Muscle layer of duodenum (tissue), 2 donors: ENCODE data around the gene SORCS2.

Experiments used
- H3K27ac ChIP-seq: one replicate; pipeline ENCODE4 v1.7.0; 2013; ENCODE audit warnings: mild to moderate bottlenecking, low read length
- H3K27me3 ChIP-seq: one replicate; pipeline ENCODE4 v1.7.0; 2013; ENCODE audit warnings: low read depth, mild to moderate bottlenecking, control low read depth, low read length
- H3K36me3 ChIP-seq, 2 donors: one replicate each; pipeline ENCODE4 v1.7.0; 2013; ENCODE audit warnings: low read length in 2 of 2, control low read depth in 1 of 2, mild to moderate bottlenecking in 1 of 2; ENCODE audit not compliant: insufficient read depth in 2 of 2, control insufficient read depth in 1 of 2
- H3K4me1 ChIP-seq, 2 donors: one replicate each; pipeline ENCODE4 v1.7.0; 2013; ENCODE audit warnings: low read length in 2 of 2, mild to moderate bottlenecking in 2 of 2, control low read depth in 1 of 2, moderate library complexity in 1 of 2; ENCODE audit not compliant: insufficient read depth in 2 of 2, control insufficient read depth in 1 of 2
- H3K4me3 ChIP-seq, 2 donors: one replicate each; pipeline ENCODE4 v1.7.0; 2013; ENCODE audit warnings: low read length in 2 of 2, low read depth in 1 of 2, mild to moderate bottlenecking in 1 of 2
- H3K9me3 ChIP-seq, 2 donors: one replicate each; pipeline ENCODE4 v1.7.0; 2013; ENCODE audit warnings: low read length in 2 of 2, control low read depth in 1 of 2, mild to moderate bottlenecking in 1 of 2; ENCODE audit not compliant: control insufficient read depth in 1 of 2
- donor health status: healthy.

Gene SORCS2

DNA sequence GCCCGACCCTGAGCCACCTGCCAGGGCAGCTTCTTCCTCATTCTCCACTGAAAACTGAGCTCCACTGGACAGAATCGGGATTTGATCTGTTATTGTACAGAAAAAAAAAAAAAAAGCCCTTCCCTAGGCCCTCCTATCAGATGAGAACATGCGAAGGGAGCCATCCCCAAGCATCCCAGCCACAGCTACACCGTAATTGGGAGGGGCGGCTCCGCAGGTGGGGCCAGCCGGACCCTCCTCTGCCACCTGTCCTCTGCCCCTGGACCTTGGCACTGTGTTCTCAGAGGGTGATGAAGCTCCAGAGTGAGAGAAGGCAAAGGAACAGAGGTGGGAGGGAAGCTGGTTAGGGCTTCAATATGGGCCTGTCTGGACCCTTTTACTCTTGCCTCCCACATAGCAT, 482.4 kb downstream of the SORCS2 start:
- no peaks in the 10 kb centered on the region for H3K36me3 ChIP-seq
- no peak overlapping the region for H3K27ac ChIP-seq
- peaks cover 0 to 8% of the 10 kb centered on the region in 2 donors for H3K4me1 ChIP-seq
- H3K9me3 ChIP-seq = peaks cover 0 to 11% of the 10 kb centered on the region in 2 donors
- no peak overlapping the region for H3K4me3 ChIP-seq
- no peaks in the 10 kb centered on the region for H3K27me3 ChIP-seq

DNA sequence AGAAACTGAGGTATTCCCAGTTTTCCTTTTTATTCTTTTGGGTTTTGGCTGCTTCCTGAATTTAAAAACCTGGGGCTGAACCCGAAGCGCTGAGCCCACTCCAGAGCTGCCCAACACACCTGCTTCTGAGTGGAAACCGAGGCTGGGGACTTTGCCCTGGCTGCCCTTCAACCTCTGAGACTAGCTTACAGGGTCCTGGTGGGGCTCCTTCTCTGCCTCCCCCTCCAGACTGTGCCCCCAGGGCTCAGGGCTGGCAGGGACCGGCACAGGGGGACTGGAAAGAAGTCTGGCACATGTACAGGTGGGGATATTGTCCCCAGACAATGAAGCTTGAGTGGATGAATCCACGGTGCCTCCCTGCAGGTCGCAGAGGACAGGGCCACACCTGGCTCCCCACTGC, 482.8 kb downstream of the SORCS2 start:
- Histone ChIP-seq H3K4me3 (no peak overlapping the region), H3K4me1 (peaks cover 0 to 8% of the 10 kb centered on the region in 2 donors), H3K27ac (no peak overlapping the region), H3K9me3 (peaks cover 0 to 11% of the 10 kb centered on the region in 2 donors), H3K36me3 (no peaks in the 10 kb centered on the region), H3K27me3 (no peaks in the 10 kb centered on the region)

DNA sequence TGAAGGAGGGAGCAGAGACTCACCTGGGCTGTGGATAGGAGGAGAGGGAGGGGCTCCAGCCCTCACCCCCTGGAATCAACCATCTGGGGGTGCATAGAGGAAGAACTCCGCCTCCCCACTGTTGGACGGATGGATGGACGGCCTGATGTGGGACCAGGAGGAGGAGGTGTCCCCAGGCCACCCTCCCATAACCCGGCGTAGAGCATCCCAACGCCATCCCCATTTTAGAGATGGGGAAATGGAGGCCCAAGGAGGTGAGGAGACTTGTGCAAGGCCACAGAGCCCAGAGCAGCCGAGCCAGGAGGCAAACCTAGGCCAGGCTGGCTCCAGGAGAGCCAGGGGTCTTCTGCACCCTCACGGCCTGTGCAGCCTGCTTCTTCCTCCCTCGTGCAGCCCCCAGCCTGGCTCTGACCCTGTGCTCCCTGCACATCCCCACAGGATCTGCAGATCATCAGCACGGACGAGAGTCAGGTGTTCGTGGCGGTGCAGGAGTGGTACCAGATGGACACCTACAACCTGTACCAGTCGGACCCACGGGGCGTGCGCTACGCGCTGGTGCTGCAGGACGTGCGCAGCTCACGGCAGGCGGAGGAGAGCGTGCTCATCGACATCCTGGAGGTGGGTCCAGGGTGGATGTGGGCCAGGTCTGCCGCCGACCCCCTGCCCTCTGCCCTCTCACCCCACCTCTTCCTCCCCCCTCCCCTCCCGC, 483.4 kb downstream of the SORCS2 start:
- no peaks in the 10 kb centered on the region for H3K27me3 ChIP-seq
- no peak overlapping the region for H3K4me3 ChIP-seq
- H3K9me3 ChIP-seq = peaks cover 0 to 7% of the 10 kb centered on the region in 2 donors
- no peak overlapping the region for H3K27ac ChIP-seq
- no peaks in the 10 kb centered on the region for H3K36me3 ChIP-seq
- peaks cover 0 to 8% of the 10 kb centered on the region in 2 donors for H3K4me1 ChIP-seq

DNA sequence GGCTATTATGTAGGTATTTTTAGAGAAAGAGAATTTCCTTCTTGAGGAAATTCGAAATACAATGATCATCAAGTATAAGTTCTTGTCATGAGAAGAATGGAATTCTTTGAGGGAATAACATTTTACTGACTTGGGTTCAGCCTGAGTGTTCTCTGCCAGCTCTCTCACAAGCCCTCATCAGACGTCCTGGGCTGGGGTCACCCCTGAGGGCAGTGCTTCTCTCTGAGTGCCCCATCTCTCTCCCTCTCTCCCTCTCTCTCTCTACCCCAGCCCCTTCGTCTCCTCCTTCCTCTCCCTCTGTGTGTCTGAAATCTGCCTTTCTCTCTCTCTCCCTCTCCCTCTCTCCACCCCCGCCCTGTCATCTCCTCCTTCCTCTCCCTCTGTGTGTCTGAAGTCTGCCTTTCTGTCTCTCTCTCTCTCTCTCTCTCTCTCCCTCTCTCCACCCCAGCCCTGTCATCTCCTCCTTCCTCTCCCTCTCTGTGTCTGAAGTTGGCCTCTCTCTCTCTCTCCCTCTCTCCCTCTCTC, 484.1 kb downstream of the SORCS2 start:
- Histone ChIP-seq H3K36me3 (no peaks in the 10 kb centered on the region), H3K27me3 (no peaks in the 10 kb centered on the region), H3K4me3 (no peak overlapping the region), H3K9me3 (peaks cover under 1% of the 10 kb centered on the region in 2 donors), H3K4me1 (peaks cover 0 to 8% of the 10 kb centered on the region in 2 donors), H3K27ac (no peak overlapping the region)

DNA sequence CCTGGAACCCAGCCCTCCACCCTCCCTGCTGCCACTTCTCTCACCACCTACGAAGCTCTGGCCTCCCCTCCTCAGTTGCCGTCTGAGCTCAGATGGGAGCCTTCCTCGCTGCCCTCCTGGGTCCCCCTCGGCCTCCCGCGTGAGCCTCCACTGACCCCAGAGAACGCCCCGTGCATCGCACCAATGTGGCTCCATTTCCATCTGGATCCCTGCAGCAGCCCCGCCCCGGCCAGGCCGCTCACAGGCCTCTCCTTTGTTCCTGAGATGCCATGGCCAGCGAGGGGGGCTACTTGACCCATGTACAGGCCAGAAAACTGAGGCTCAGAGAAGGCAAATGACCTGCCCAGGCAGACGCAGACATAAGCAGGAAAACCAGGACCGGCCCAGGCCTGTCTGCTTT, 484.7 kb downstream of the SORCS2 start:
- Histone ChIP-seq H3K27ac (no peak overlapping the region), H3K9me3 (peaks cover 0 to 4% of the 10 kb centered on the region in 2 donors), H3K4me1 (peaks cover 0 to 8% of the 10 kb centered on the region in 2 donors), H3K36me3 (no peaks in the 10 kb centered on the region), H3K27me3 (no peaks in the 10 kb centered on the region), H3K4me3 (no peak overlapping the region)

DNA sequence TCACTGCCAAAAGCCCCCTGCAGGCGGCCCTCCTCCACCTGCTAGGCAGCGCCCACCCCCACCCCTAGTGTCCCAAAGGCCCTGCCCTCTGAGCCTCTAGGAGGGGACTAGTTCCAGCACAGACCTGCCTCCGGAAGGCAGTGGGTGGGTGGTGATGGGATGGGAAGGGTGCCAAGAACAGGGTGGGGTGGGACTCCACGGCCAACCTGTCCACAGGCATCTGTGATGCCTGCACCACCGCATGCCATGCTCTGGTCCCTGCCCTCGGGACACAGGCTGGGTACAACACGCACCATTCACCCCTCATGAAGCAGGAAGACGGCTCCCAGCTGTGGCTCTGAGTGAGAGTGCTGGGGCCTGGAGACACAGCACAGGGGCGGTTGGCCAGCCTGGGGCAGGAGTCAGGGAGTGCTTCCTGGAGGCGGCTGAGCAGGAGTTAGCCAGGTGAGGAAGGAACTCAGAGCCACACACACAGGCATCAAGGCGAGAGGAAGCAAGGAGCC, 485.5 kb downstream of the SORCS2 start:
- no peak overlapping the region for H3K27ac ChIP-seq
- peaks cover 0 to 8% of the 10 kb centered on the region in 2 donors for H3K4me1 ChIP-seq
- no peaks in the 10 kb centered on the region for H3K27me3 ChIP-seq
- peaks cover 0 to 3% of the 10 kb centered on the region in 2 donors for H3K36me3 ChIP-seq
- peaks cover 5 to 9% of the 10 kb centered on the region in 2 donors for H3K9me3 ChIP-seq
- H3K4me3 ChIP-seq = no peak overlapping the region

DNA sequence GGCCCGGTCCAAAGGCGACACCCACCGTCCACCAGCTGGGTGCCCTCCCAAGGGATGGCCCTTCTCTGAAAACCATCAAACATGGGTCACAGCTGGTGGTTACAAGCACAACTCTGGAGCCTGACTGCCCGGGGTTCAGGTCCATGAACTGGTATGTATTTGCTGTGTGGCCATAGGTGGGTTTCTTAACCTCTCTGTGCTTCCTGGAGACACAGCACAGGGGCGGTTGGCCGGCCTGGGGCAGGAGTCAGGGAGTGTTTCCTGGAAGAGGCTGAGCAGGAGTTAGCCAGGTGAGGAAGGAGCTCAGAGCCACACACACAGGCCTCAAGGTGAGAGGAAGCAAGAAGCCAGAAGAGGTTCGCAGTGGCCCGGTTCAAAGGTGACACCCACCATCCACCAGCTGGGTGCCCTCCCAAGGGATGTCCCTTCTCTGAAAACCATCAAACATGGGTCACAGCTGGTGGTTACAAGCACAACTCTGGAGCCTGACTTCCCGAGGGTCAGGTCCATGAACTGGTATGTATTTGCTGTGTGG, 486.0 kb downstream of the SORCS2 start:
- Histone ChIP-seq H3K36me3 (peaks cover 0 to 8% of the 10 kb centered on the region in 2 donors), H3K27me3 (no peaks in the 10 kb centered on the region), H3K4me3 (no peak overlapping the region), H3K9me3 (peaks cover 11% of the 10 kb centered on the region in 2 donors), H3K27ac (no peak overlapping the region), H3K4me1 (peaks cover 0 to 8% of the 10 kb centered on the region in 2 donors)

DNA sequence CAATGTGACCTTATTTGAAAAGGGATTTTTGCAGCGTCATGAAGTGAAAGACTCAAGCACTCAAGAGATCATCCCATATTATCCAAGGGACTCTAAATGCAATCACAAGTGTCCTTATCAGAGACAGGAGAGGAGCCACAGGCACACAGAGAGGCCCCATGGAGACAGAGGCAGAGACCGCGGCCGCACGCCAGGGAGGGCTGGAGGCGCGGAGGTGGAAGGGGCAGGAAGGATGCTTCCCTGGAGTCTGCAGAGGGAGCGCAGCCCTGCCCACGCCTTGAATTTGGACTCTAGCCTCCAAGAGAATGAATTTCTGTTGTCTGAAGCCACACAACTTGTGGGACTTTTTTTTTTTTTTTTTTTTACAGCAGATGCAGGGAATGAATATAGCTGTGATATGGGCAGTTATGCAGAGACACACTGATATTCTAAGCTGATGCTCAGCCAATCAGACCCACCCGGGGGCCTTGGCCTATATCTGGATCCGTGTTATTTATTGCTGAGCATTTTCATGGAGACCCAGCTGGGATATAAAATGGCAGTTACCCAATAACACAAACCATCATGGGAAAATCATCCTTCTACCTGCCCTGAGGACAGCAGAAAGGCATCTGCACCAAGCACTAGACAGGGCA, 487.2 kb downstream of the SORCS2 start:
- no peak overlapping the region for H3K27ac ChIP-seq
- no peaks in the 10 kb centered on the region for H3K27me3 ChIP-seq
- peaks cover 0 to 15% of the 10 kb centered on the region in 2 donors for H3K36me3 ChIP-seq
- no peak overlapping the region for H3K4me3 ChIP-seq
- H3K4me1 ChIP-seq = peaks cover 0 to 8% of the 10 kb centered on the region in 2 donors
- peaks cover 11 to 17% of the 10 kb centered on the region in 2 donors for H3K9me3 ChIP-seq

DNA sequence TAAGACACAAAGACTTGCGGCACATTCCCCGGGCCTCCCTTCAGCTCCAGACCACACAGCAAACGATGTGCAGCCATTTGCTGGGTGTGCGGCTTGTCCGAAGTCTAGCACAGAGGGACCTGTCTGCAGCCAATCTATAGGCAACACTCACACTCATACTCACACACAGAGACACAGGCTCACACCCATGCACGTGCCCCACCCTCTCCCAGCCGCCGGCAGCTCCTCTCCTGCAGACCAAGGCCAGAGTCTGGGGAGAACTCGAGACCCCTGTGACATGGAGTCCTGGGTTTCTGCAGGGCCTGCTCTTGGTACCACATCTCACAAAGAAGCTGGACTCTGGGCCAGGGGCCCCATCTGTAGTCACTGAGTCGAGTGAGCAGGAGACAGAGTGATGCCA, 487.8 kb downstream of the SORCS2 start:
- H3K4me1 ChIP-seq = peaks cover 0 to 8% of the 10 kb centered on the region in 2 donors
- H3K4me3 ChIP-seq = no peak overlapping the region
- no peaks in the 10 kb centered on the region for H3K27me3 ChIP-seq
- peaks cover 0 to 15% of the 10 kb centered on the region in 2 donors for H3K36me3 ChIP-seq
- no peak overlapping the region for H3K27ac ChIP-seq
- peaks cover 11 to 17% of the 10 kb centered on the region in 2 donors for H3K9me3 ChIP-seq

DNA sequence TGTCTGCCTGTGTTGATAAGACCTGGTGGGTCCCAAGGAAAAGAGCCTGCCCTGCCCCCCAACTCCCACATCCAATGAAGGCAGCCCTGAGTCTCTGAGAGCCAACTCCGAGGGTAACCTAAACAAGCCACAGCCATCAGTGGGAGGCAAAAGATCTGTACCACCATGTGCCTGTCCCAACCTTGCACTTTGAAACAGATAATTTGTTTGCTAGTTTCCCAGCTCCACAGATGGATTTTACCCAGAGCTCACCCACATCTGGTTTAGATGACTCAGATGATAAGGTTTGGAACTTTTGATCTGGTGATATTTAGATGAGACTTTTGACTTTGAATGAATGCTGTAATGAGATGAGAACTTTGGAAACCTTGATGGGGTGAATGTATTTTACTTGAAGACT, 488.4 kb downstream of the SORCS2 start:
- peaks cover 0 to 8% of the 10 kb centered on the region in 2 donors for H3K4me1 ChIP-seq
- no peak overlapping the region for H3K27ac ChIP-seq
- no peak overlapping the region for H3K4me3 ChIP-seq
- peaks cover 0 to 15% of the 10 kb centered on the region in 2 donors for H3K36me3 ChIP-seq
- no peaks in the 10 kb centered on the region for H3K27me3 ChIP-seq
- H3K9me3 ChIP-seq = peaks cover 11 to 17% of the 10 kb centered on the region in 2 donors

DNA sequence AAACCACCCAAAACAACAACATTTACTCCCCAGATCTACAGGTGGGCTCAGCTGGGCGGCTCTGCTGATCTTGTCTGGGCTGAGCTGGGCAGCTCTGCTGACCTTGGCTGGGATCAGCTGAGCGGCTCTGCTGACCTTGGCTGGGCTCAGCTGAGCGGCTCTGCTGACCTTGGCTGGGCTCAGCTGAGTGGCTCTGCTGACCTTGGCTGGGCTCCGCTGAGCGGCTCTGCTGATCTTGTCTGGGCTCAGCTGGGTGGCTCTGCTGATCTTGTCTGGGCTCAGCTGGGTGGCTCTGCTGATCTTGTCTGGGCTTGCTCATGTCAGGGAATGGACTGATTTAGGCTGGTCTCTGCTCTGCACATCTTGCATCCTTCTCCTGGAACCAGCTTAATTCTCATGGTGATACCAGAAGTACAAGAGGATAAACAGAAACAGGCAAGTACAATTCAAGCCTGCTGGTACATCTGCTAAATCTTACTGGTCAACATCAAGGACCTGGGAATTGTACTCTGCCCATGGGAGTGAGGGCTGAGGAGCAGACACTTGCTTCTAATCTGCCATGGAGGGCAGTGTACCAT, 490.9 kb downstream of the SORCS2 start:
- Histone ChIP-seq H3K4me3 (no peak overlapping the region), H3K9me3 (peaks cover 11 to 17% of the 10 kb centered on the region in 2 donors), H3K27me3 (no peaks in the 10 kb centered on the region)

More for the DNA sequence above, 490.9 kb downstream of the SORCS2 start:
- Histone ChIP-seq H3K4me1 (no peaks in the 10 kb centered on the region), H3K36me3 (peaks cover 0 to 15% of the 10 kb centered on the region in 2 donors), H3K27ac (no peak overlapping the region)
